Right ventricle myocardium superior (tissue), 1 donor: Measurements from ENCODE around the gene ITFG1. TPM values are rescaled to one million over a fixed set of nuclear protein-coding genes. Genes with fewer than 3 reads are reported as not detected.
"Not testable (repeated sequence)": the region's sequence is repeated elsewhere in the genome, so short reads cannot be mapped to it uniquely, and the experiment has no call there.

Experiments used
- ATAC-seq: fragments of 200-7000 bp; cut with Tn5 transposase; one replicate; pipeline ENCODE4 v1.9.1; 2020; ENCODE audit warnings: mild to moderate bottlenecking; ENCODE audit not compliant: poor library complexity
- DNase-seq: peaks from one replicate; pipeline ENCODE4 v3.0.0-alpha.2; 2020
- intact Hi-C: fragments of 100-400 bp; cut with DNase I; formaldehyde crosslinking; loops from one replicate; pipeline ENCODE4 v1.11.2; 2022
- total RNA-seq: library from RNA; stranded (reverse); fragmentation: NEBNext Ultra II Directional; extraction: Animal tissue kit (Norgen Biotek cat#: 25700); gene quantifications from one replicate; pipeline ENCODE4 v1.2.1, GENCODE V29; 2021
- donor health status: DM: no; HTN: yes; CAD: no; lungs with severe emphysema.

The ITFG1 gene
- total RNA-seq, 1 donor from 2014 or later = 54.1 TPM

DNA sequence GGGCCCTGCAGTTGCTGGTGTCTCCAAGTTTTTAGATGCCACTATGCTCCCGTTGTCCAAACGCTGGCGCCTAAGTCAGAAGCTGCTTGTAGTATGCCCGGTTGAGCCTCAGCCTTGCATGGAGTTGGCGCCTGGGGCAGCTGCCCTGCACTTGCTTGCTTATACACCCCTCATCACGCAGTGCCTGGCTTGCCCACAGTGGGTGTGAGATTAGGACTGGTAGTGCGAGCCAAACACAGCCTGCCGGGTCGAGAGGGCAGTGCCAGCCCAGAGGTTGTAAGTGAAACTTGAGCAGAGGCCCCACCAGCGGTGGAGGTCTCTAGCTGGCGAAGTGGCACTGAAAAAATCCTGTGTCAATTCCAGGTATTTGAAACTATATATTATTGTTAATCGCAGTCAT is 90.3 kb downstream of the ITFG1 start:
- ATAC-seq = no peak
- intact Hi-C loops = no loop called here
- DNase-seq = no peak

DNA sequence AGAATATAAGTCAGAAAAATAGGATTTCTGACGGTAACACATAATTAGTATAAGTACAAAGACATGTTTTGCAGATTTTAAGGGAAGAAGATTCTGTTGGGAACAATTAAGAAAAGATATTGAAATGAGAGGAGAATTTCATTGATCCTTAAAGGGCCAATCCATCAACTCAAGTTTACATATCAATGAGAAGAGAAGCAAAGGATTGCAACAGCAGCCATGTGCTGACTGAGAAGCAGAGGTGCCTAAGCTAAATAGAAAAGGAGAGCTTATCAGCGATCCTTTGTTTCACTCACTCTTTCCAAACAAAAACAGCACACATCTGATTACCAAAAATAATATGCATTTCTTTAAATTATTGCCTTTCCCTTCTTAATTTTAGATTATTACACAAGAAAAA is 94.6 kb downstream of the ITFG1 start:
- DNase-seq (no peak), ATAC-seq (no peak)
- intact Hi-C loops = no loop called here

- intact Hi-C loops = no loop called here
- no peak for DNase-seq
- ATAC-seq = no peak
These were observed 97.1 kb downstream of the ITFG1 start for GRCh38 chr16:47363761-47364160.

DNA sequence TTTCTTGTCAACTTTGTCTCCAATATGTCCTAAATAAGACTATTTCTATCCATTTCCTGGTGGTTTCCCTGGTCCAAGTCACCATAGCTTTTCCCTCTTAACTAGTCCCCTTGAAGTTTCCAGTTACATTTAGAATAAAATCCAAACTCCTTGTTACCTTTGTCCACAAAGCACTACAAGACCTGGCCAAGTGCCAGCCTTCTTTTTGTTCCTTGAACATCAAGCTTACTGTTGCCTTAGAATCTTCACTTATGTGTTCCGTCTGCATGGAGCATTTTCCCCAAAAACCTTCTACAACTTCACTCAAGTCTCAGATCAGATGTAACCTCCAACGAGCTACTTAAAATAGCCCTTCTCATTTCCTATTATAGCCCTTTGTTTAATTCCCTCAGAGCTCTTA is 101.4 kb downstream of the ITFG1 start:
- intact Hi-C loops = no loop called here
- ATAC-seq (no peak), DNase-seq (no peak)

GRCh38 chr16:47358816-47359215 is 102.0 kb downstream of the ITFG1 start:
- no peak for DNase-seq
- no peak for ATAC-seq
- intact Hi-C loops = no loop called here

GRCh38 chr16:47349029-47349428 is 111.8 kb downstream of the ITFG1 start:
- intact Hi-C loops = not testable (repeated sequence)

GRCh38 chr16:47347021-47347696 is 113.7 kb downstream of the ITFG1 start:
- DNase-seq, ATAC-seq, intact Hi-C loops: not testable (repeated sequence)

More at GRCh38 chr16:47349029-47349428, 111.8 kb downstream of the ITFG1 start:
- not testable (repeated sequence) for DNase-seq, ATAC-seq

DNA sequence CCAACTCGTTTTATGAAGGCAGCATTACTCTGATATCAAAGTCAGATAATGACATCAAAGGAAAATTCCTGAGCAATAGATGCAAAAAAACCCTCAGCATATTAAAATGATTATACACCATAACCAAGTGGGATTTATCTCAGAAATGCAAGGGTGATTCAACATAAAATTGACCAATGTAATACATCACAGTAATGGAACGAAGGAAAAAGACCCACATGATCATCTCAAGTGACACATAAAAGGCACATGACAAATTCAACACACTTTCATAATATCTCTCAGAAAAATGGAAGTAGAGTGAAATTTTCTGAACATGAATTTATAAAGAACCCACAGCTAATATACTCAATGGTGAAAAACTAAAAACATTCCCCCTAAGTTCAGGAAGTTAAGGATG is 118.8 kb downstream of the ITFG1 start:
- ATAC-seq = no peak
- intact Hi-C loops = no loop called here

DNA sequence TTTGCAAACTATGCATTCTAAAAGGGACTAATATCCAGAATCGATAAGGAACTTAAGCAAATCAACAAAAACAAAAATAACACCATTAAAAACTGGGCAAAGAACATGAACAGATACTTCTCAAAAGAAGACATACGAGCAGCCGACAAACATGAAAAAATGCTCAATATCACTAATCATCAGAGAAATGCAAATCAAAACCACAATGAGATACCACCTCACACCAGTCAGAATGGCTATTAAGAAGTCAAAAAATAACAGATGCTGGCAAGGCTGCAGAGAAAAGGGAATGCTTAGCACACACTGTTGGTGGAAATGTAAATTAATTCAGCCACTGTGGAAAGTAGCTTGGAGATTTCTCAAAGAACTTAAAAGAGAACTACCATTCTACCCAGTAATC is 130.3 kb downstream of the ITFG1 start:
- DNase-seq, ATAC-seq, intact Hi-C loops: not testable (repeated sequence)

More for the DNA sequence above, 118.8 kb downstream of the ITFG1 start:
- DNase-seq = no peak

DNA sequence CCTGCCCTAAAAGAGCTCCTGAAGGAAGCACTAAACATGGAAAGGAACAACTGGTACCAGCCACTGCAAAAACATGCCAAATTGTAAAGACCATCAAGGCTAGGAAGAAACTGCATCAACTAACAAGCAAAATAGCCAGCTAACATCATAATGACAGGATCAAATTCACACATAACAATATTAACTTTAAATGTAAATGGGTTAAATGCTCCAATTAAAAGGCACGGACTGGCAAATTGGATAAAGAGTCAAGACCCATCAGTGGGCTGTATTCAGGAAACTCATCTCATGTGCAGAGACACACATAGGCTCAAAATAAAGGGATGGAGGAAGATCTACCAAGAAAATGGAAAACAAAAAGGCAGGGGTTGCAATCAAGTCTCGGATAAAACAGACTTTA is 136.6 kb downstream of the ITFG1 start:
- intact Hi-C loops, ATAC-seq, DNase-seq: not testable (repeated sequence)

DNA sequence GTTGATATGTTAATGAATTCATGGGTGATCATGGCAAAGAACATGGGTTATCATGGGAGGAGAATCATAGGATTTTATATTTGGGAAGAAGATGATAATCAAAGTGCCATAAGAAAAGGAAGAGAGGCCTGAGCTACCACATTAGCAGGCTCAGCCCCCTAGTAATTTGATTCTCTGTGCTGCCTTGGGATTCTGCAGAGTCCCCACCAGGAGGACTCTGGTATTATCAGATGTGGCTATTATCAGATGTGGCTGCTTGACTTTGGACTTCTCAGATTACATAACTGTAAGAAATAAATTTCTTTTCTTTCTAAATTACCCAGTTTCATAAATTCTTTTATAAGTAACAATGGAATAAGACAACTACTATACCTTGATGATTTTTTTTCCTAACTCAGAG is 137.6 kb downstream of the ITFG1 start:
- ATAC-seq (no peak), DNase-seq (no peak)
- intact Hi-C loops = no loop called here

GRCh38 chr16:47320546-47321310 is 140.1 kb downstream of the ITFG1 start:
- ATAC-seq = no peak
- DNase-seq = no peak
- intact Hi-C loops = no loop called here

- intact Hi-C loops = no loop called here
These were observed 143.2 kb downstream of the ITFG1 start for GRCh38 chr16:47317465-47318240.

DNA sequence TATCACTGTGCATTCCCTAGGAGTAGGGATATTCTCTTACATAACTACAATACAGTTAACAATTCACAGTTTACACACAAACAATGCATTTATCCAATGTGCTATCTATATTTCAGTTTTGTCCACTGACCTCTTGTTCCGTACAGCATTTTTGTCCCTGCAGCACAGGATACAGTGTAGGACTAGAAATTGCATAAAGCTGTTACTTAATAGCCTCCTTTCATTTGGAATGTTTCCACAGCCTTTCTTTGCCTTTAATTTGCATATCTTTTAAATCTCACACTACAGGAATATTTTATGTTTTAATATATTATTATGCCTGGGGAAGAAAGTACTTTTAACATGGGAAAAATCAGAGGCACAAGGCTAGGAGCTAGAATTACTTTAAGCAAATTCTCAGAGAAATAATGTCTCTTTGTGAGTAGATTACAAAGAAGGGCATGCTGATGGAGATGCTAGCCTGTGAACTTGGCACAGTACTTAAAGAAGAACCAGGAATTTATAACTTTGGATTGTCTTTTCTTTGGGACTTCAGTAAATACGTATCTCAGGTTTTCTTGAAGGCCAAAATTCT is 144.3 kb downstream of the ITFG1 start:
- intact Hi-C loops = no loop called here
- no peak for ATAC-seq
- no peak for DNase-seq

More at GRCh38 chr16:47317465-47318240, 143.2 kb downstream of the ITFG1 start:
- ATAC-seq = no peak
- DNase-seq = no peak

GRCh38 chr16:47311738-47312505 is 148.9 kb downstream of the ITFG1 start:
- DNase-seq (no peak), ATAC-seq (no peak)
- intact Hi-C loops = no loop called here

DNA sequence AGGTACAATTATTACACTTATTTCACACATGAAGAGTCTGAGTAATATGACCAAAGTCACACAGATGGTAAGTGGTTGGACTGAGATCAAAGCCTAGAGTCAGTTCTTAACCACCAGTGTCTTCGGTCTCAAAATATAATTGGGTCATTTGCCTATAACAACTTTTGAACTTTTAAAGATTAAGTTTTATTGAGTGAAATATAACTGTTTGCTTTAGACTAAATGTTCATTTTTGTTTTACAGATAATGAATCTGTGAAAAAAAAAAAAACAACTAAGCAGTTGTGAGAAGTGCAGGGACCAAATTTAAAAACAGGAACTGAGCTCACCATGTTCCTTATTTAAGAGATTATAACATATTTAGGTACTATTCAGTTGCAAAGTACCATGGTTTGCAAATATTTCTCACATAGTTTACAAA is 150.1 kb downstream of the ITFG1 start:
- DNase-seq (no peak), ATAC-seq (no peak)
- intact Hi-C loops = no loop called here

DNA sequence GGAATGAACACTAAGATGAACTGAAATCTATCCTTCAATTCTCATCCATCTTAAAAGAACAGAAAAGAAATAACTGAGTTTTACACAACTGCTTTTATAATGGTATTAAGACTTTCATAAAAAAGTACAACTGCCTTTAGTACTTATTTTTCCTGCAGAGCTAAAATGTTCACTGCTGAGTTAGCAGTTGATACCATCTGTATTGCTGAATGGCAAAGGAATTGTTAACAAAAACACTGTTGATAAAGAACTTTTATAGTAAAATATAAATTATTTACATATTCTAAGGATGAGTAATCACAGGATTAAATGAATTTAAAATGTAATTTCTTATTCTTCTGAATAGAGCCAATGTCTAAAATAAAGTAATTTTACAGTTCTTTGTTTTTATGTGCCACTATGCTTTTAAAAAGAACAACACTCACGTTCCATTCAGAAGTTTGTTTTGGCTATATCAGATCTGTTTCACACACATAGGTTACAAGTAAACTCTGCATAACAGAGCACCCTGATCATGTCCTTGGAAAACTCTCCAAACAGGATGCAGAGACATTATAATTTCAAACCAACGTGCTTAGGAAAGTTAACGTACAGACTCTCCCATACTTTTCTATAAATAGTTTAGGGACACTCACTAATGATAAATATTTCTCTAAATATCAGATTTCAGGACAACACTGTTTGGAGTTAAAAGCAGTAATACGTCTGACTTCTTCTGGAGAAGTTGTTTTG is 151.1 kb downstream of the ITFG1 start:
- intact Hi-C loops = no loop called here
- ATAC-seq (no peak), DNase-seq (no peak)

- ATAC-seq = peak; percentile 92
- intact Hi-C loops = no loop called here
- no peak for DNase-seq
These were observed 152.3 kb downstream of the ITFG1 start for GRCh38 chr16:47308601-47309000.
